IMR-90 (cell line): ENCODE measurements around the gene THPO. TPM values are rescaled to one million over a fixed set of nuclear protein-coding genes. Genes with fewer than 3 reads are reported as not detected.

Source experiments
- ATAC-seq: fragments of 200-7000 bp; cut with Tn5 transposase; 2 replicates; pipeline ENCODE4 v1.9.1; 2020; ENCODE audit warnings: low read depth, mild to moderate bottlenecking, moderate library complexity
- BruUV-seq: library from RNA; stranded (reverse); fragments of 400-500 nt; replicated peaks from 2 replicates; lab custom pipeline; 2021; lab: Mats Ljungman, UMichigan
- CTCF ChIA-PET: fragments of 300-600 bp; formaldehyde crosslinking; extraction: SDS; loops from one replicate; lab custom pipeline; 2021; ENCODE audit warnings: antibody characterized with exemption; lab: Yijun Ruan, JAX
- POLR2A ChIA-PET: fragments of 300-600 bp; sonication (Branson Sonifier 250); formaldehyde crosslinking; loops from one replicate; lab custom pipeline; 2022; ENCODE audit warnings: antibody characterized with exemption; ENCODE audit not compliant: unreplicated experiment; lab: Charles Lee
- DNase-seq: peaks from one replicate; pipeline ENCODE4 v3.0.0; 2013
- H2AFZ ChIP-seq: replicated peaks from 2 replicates; pipeline ENCODE3; 2013; ENCODE audit warnings: low read length, mild to moderate bottlenecking; ENCODE audit not compliant: poor library complexity
- H2AK5ac ChIP-seq: 2 replicates; pipeline ENCODE4 v1.6.1; 2013; ENCODE audit warnings: low read depth, low read length, inconsistent platforms
- H2AK9ac ChIP-seq: replicated peaks from 2 replicates; pipeline ENCODE3; 2013; ENCODE audit warnings: mild to moderate bottlenecking, low read depth, low read length, moderate library complexity; ENCODE audit not compliant: poor library complexity
- H2BK120ac ChIP-seq: 2 replicates; pipeline ENCODE4 v1.6.1; 2013; ENCODE audit warnings: low read depth, low read length, inconsistent platforms
- H2BK15ac ChIP-seq: 3 replicates; pipeline ENCODE4 v1.6.1; 2013; ENCODE audit warnings: low read depth, low read length, inconsistent platforms
- H2BK20ac ChIP-seq: 2 replicates; pipeline ENCODE4 v1.6.1; 2013; ENCODE audit warnings: low read depth, mild to moderate bottlenecking, inconsistent platforms, low read length, moderate library complexity
- H2BK5ac ChIP-seq: 2 replicates; pipeline ENCODE4 v1.6.1; 2013; ENCODE audit warnings: mild to moderate bottlenecking, low read depth, low read length, inconsistent platforms; ENCODE audit not compliant: poor library complexity, severe bottlenecking
- H3K14ac ChIP-seq: replicated peaks from 2 replicates; pipeline ENCODE4 v1.6.1; 2013; ENCODE audit warnings: low read depth, low read length, inconsistent platforms
- H3K18ac ChIP-seq: 2 replicates; pipeline ENCODE4 v1.6.1; 2013; ENCODE audit warnings: low read depth, low read length, control low read depth
- H3K23ac ChIP-seq: 2 replicates; pipeline ENCODE4 v1.6.1; 2013; ENCODE audit warnings: low read depth, low read length, inconsistent platforms
- H3K27ac ChIP-seq: 2 replicates; pipeline ENCODE4 v1.5.1; 2013; ENCODE audit warnings: mild to moderate bottlenecking, control low read depth, low read length; ENCODE audit not compliant: insufficient read depth
- H3K27me3 ChIP-seq: 2 replicates; pipeline ENCODE4 v1.6.1; 2013; ENCODE audit warnings: low read length; ENCODE audit not compliant: control insufficient read depth, insufficient read depth
- H3K36me3 ChIP-seq: 2 replicates; pipeline ENCODE4 v1.6.1; 2013; ENCODE audit warnings: low read length, mixed read lengths; ENCODE audit not compliant: control insufficient read depth, insufficient read depth
- H3K4ac ChIP-seq: 2 replicates; pipeline ENCODE4 v1.6.1; 2013; ENCODE audit warnings: low read depth, low read length, inconsistent platforms
- H3K4me1 ChIP-seq: 2 replicates; pipeline ENCODE4 v1.6.1; 2013; ENCODE audit warnings: low read length, mixed read lengths; ENCODE audit not compliant: control insufficient read depth, insufficient read depth
- H3K4me2 ChIP-seq: 2 replicates; pipeline ENCODE4 v1.6.1; 2013; ENCODE audit warnings: low read depth, mild to moderate bottlenecking, control low read depth, low read length, moderate library complexity
- H3K4me3 ChIP-seq: 2 replicates; pipeline ENCODE4 v1.5.1; 2013; ENCODE audit warnings: low read depth, mild to moderate bottlenecking, control low read depth, low read length, moderate library complexity; ENCODE audit not compliant: insufficient read depth
- H3K56ac ChIP-seq: 2 replicates; pipeline ENCODE4 v1.6.1; 2013; ENCODE audit warnings: low read length, inconsistent platforms; ENCODE audit not compliant: insufficient read depth; ENCODE audit errors: extremely low read depth
- H3K79me1 ChIP-seq, 2 experiments: 2 replicates each; pipeline ENCODE4 v1.6.1; 2013; ENCODE audit warnings: low read length in 2 of 2, inconsistent platforms in 1 of 2, low read depth in 1 of 2
- H3K9ac ChIP-seq: 2 replicates; pipeline ENCODE4 v1.6.1; 2013; ENCODE audit warnings: low read depth, low read length, control low read depth
- H3K9me1 ChIP-seq: 2 replicates; pipeline ENCODE4 v1.6.1; 2013; ENCODE audit warnings: low read length, inconsistent platforms; ENCODE audit not compliant: insufficient read depth
- H3K9me3 ChIP-seq: 2 replicates; pipeline ENCODE4 v1.6.1; 2013; ENCODE audit warnings: low read length; ENCODE audit not compliant: control insufficient read depth, insufficient read depth
- H4K20me1 ChIP-seq: 2 replicates; pipeline ENCODE4 v1.6.1; 2013; ENCODE audit warnings: low read length, inconsistent platforms; ENCODE audit not compliant: insufficient read depth
- H4K5ac ChIP-seq: 2 replicates; pipeline ENCODE4 v1.6.1; 2013; ENCODE audit warnings: mild to moderate bottlenecking, low read depth, low read length, control low read depth
- H4K8ac ChIP-seq, 2 experiments: 2 replicates each; pipeline ENCODE4 v1.6.1; 2013; ENCODE audit warnings: low read depth in 2 of 2, low read length in 2 of 2, control low read depth in 1 of 2, inconsistent platforms in 1 of 2
- H4K91ac ChIP-seq: 2 replicates; pipeline ENCODE4 v1.6.1; 2013; ENCODE audit warnings: low read depth, low read length, inconsistent platforms; ENCODE audit not compliant: insufficient read depth
- BHLHE40 ChIP-seq: fragments of 150-350 bp; IDR thresholded peaks from 2 replicates; pipeline ENCODE4 v1.6.1; 2016; ENCODE audit warnings: mild to moderate bottlenecking, low read depth, low read length
- CEBPB ChIP-seq: IDR thresholded peaks from 2 replicates; pipeline ENCODE4 v1.6.1; 2012; ENCODE audit warnings: low read depth, low read length, improper control_type of control experiment
- CHD1 ChIP-seq: IDR thresholded peaks from 2 replicates; pipeline ENCODE4 v1.6.1; 2012; ENCODE audit warnings: low read depth, low read length, improper control_type of control experiment
- CTCF ChIP-seq: conservative IDR thresholded peaks from 2 replicates; pipeline ENCODE4 v1.5.1; 2012; ENCODE audit warnings: mild to moderate bottlenecking, low read depth, low read length, improper control_type of control experiment
- FOS ChIP-seq: fragments of 150-350 bp; IDR thresholded peaks from 2 replicates; pipeline ENCODE4 v1.6.1; 2016; ENCODE audit warnings: low read depth, low read length
- MAFK ChIP-seq: IDR thresholded peaks from 2 replicates; pipeline ENCODE4 v1.6.1; 2012; ENCODE audit warnings: low read depth, low read length, improper control_type of control experiment
- MAZ ChIP-seq: IDR thresholded peaks from 2 replicates; pipeline ENCODE4 v1.6.1; 2012; ENCODE audit warnings: low read depth, mild to moderate bottlenecking, low read length, improper control_type of control experiment, moderate library complexity, borderline replicate concordance
- MXI1 ChIP-seq: IDR thresholded peaks from 2 replicates; pipeline ENCODE4 v1.6.1; 2012; ENCODE audit warnings: low read depth, mild to moderate bottlenecking, low read length, moderate library complexity, borderline replicate concordance
- NFE2L2 ChIP-seq: fragments of 150-350 bp; IDR thresholded peaks from 2 replicates; pipeline ENCODE4 v1.6.1; 2016; ENCODE audit warnings: low read depth, mild to moderate bottlenecking, low read length
- POLR2A ChIP-seq: IDR thresholded peaks from 2 replicates; pipeline ENCODE4 v1.6.1; 2012; ENCODE audit warnings: mild to moderate bottlenecking, low read depth, low read length
- RAD21 ChIP-seq: IDR thresholded peaks from 2 replicates; pipeline ENCODE4 v1.6.1; 2012; ENCODE audit warnings: low read length, improper control_type of control experiment
- RFX5 ChIP-seq: IDR thresholded peaks from 2 replicates; pipeline ENCODE4 v1.8.0; 2012; ENCODE audit warnings: low read depth, mild to moderate bottlenecking, low read length, moderate library complexity
- SMC3 ChIP-seq: fragments of 150-350 bp; IDR thresholded peaks from 2 replicates; pipeline ENCODE4 v1.6.1; 2016; ENCODE audit warnings: low read depth, mild to moderate bottlenecking, antibody characterized with exemption, low read length, moderate library complexity
- USF2 ChIP-seq: fragments of 150-350 bp; IDR thresholded peaks from 2 replicates; pipeline ENCODE4 v1.6.1; 2017; ENCODE audit warnings: mild to moderate bottlenecking, antibody characterized with exemption, low read length, low read depth
- WGBS, 2 experiments: methylation state at CpG; one replicate each; pipeline versions ENCODE4 v1.1.5 to v1.1.7; 2013; ENCODE audit warnings: missing lambda C conversion rate in 2 of 2; ENCODE audit not compliant: insufficient read length in 1 of 2; ENCODE audit errors: extremely low coverage in 2 of 2; 5-methylcytosine and 5-hydroxymethylcytosine counted together
- dilution Hi-C: fragments of 300-500 bp; cut with HindIII; formaldehyde crosslinking; loops from one replicate; pipeline ENCODE4 v1.14.3; 2018; ENCODE audit warnings: low sequenced_read_pairs; ENCODE audit not compliant: unreplicated experiment
- in situ Hi-C: fragments of 300-500 bp; cut with MboI; formaldehyde crosslinking; loops from 3 replicates; pipeline ENCODE4 v1.14.3; 2019; ENCODE audit warnings: low sequenced_read_pairs, inconsistent platforms, mixed read lengths
- intact Hi-C: fragments of 100-400 bp; cut with micrococcal nuclease; formaldehyde crosslinking; loops from 2 replicates; pipeline ENCODE4 v1.10.0; 2022
- polyA plus RNA-seq, 3 experiments: library from polyadenylated mRNA; depleted of rRNA; stranded (reverse); fragments of >200 nt; gene quantifications; 2 replicates each; pipeline ENCODE4 v1.2.3, GENCODE V29; 2012; ENCODE audit warnings: low replicate concordance in 1 of 3
- total RNA-seq: library from RNA; depleted of rRNA; stranded (reverse); fragments of >200 nt; gene quantifications from 2 replicates; pipeline ENCODE4 v1.2.3, GENCODE V29; 2012

THPO gene
- total and polyA plus RNA-seq, 2 of the 4 experiments (the other 2 are of a cell fraction) = not detected

DNA sequence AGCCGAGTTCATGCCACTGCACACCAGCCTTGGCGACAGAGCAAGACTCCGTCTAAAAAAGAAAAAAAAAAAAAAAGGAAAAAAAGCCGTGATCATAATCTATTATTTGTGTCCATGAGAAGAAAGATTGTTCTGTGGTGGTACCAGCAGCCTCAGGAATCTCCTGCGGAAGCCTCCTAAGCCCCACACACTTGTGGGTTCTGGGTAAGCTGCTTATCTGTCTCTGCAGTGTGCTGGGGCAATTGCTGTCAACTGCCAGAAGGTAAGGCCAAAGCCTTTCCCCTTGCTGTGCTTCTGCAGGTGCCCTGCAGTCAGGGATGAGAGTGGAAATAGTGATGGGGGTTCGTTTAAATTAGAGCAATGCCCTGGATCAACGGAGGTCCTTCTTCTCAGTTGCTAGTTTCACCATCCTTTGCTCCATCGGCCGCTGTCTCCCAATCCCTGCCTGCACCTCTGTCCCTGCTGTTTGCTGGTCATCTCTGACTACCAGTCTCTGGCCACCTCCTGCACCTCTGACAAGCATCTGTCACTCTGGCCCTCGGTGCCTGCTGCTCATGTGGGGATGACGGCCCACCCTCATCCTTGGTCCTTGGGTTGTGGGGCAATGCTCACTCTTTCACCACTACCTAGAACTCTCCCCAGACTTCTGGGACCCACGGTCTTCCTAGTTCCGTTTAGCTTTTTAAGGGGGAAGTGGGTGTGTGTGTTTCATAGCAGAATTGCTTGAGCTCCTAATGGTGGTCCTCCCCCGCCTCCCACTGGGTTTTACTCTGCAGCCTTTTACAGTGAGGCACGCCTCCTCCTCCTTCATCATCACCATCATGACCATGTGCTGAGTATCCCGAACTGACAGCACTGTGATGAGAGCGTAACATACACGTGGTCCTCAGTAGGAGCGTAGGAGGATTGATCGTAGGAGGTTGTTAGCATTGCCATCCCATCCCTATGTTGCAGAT, 27.3 kb upstream of the THPO start:
- no peak overlapping the region for H3K4me3 ChIP-seq
- H3K79me1 ChIP-seq = no peaks in the 10 kb centered on the region
- no peak overlapping the region for H2AFZ ChIP-seq
- H3K4ac ChIP-seq = no peak overlapping the region
- ATAC-seq (no peak), DNase-seq (no peak)
- no peak overlapping the region for H3K56ac ChIP-seq
- BruUV-seq = no TSS peak
- no peak overlapping the region for H3K9ac ChIP-seq
- dilution Hi-C loops = no loop called here
- H3K4me1 ChIP-seq = no peaks in the 10 kb centered on the region
- no peaks in the 10 kb centered on the region; the same call in 1 of the 2 replicates for H3K9me1 ChIP-seq
- WGBS, 2 experiments = 80% methylated on average over 3 of the region's 20 CpGs; no CpG with 5 or more reads in 1 of the 2 experiments
- H3K4me2 ChIP-seq = no peak overlapping the region
- no peaks in the 10 kb centered on the region for H4K20me1 ChIP-seq
- no peaks in the 10 kb centered on the region for H3K36me3 ChIP-seq
- no peak overlapping the region for H4K5ac ChIP-seq
- CTCF ChIA-PET = interaction anchor here (1.0 kb wide), 1 partner anchor 1509 kb away, joined by 3 read pairs; no protein-coding TSS in a partner anchor
- H3K18ac ChIP-seq = no peak overlapping the region
- H3K9me3 ChIP-seq = no peaks in the 10 kb centered on the region
- H2BK120ac ChIP-seq = no peak overlapping the region
- no peak overlapping the region for H4K91ac ChIP-seq
- no peak overlapping the region for H2BK20ac ChIP-seq
- H2AK5ac ChIP-seq = no peak overlapping the region
- peaks cover 51% of the 10 kb centered on the region for H3K27me3 ChIP-seq
- no peak overlapping the region for H3K23ac ChIP-seq
- no peak overlapping the region for H3K14ac ChIP-seq
- in situ Hi-C loops = no loop called here
- POLR2A ChIA-PET = no interaction called here
- H2BK15ac ChIP-seq = no peak overlapping the region
- H3K27ac ChIP-seq = no peak overlapping the region
- H4K8ac ChIP-seq = no peak overlapping the region
- H2BK5ac ChIP-seq = no peak overlapping the region
- H2AK9ac ChIP-seq = no peak overlapping the region
- intact Hi-C loops = no loop called here
- TF ChIP-seq RAD21 (no peak), USF2 (no peak), RFX5 (no peak), CEBPB (no peak), MAZ (no peak), CTCF (no peak), POLR2A (no peak), MXI1 (no peak), MAFK (no peak), SMC3 (no peak), NFE2L2 (no peak), BHLHE40 (no peak), CHD1 (no peak), FOS (no peak)
